ENCODE measurements around the gene ATOSB. TPM values are rescaled to one million over a fixed set of nuclear protein-coding genes. Genes with fewer than 3 reads are reported as not detected.
A peak's percentile ranks its signal among the peaks of the same experiment; 100 is the strongest.

Gene ATOSB
- total and polyA plus RNA-seq, 3 experiments from 2014 or later: 4.4 to 6.4 (median 6.3) TPM

DNA sequence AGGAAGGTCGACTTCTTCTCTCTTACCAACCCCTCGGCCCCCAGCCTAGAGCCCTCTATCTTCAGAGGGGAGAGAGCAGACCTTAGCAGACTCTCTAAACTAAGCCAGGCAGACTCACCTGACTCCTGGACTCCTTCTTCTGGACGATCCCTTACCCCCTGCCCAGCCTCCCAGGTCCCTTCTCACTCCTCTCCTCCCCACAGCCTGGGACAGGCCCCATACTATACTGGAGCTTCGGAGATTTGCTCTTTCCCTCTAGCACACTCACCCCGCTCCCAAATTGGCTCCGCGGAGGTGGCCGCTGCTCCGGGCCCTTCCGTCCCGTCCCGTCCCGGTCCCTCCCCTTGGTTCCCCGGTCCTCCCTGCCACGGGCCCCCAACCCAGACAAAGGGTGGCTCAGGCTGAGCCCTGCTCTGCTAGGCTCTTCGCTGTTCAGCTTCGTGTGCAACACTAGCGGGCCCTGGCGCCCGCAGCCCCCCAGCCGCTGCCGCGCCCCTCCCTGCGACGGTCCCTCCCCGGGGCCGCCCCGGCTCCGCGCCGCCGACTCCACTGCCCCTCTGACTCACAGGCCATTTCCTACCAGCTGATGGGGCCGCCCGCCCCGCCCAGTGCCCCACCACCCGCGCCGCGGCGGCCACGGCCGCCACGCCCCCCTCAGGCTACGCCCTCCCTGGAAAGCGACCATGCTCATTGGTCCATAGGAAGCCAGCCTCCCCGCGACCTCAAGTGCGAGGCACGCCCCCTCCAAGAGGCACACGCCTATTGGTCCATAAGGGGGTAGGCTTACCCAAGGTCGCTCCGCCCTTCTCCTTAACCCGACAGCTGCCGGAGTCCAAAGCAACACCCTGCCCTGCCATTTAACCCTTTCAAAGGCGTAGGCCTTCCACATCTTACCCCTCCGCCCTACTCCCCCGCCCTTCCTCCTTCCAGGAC is 4.4 kb downstream of the ATOSB start:
- no peaks in the 10 kb centered on the region for H3K9me3 ChIP-seq (ENCODE audit: low read length)
- no peaks in the 10 kb centered on the region for H3K9me3 Mint-ChIP-seq
- peak overlapping the region; percentile 74 for H3K4me3 ChIP-seq (ENCODE audit: low read length)
- no peaks in the 10 kb centered on the region for H3K36me3 ChIP-seq (ENCODE audit: insufficient read depth, low read length)
- H3K27me3 Mint-ChIP-seq: peaks cover 0 to 1% of the 10 kb centered on the region in 2 donors
- peak overlapping the region; percentile 75 to 96 (median 90) for H3K27ac Mint-ChIP-seq
- peaks cover 52% of the 10 kb centered on the region for H3K4me1 ChIP-seq (ENCODE audit: insufficient read depth, low read length)
- CTCF ChIA-PET: interaction anchor here (1.2 to 1.6 kb wide), 4 partner anchors 9 to 492 kb away, joined by 5 to 7 read pairs (median 6); partner anchors contain the start of genes PIGO, STOML2 and VCP
- H3K27ac ChIP-seq (ENCODE audit: low read depth, low read length): peak overlapping the region; percentile 80
- peaks cover 53 to 64% (median 60%) of the 10 kb centered on the region in 3 donors for H3K4me1 Mint-ChIP-seq
- peak overlapping the region; percentile 73 to 92 (median 81) for H3K4me3 Mint-ChIP-seq
- no peaks in the 10 kb centered on the region for H3K27me3 ChIP-seq (ENCODE audit: insufficient read depth, low read length, poor library complexity, severe bottlenecking)
- DNase-seq: peak; percentile 91 to 98 (median 93)
- H3K36me3 Mint-ChIP-seq: peaks cover 0 to 13% (median 0%) of the 10 kb centered on the region in 3 donors
- POLR2A ChIA-PET: interaction anchor here (1.6 to 1.7 kb wide), 3 partner anchors 8 to 40 kb away, joined by 4 to 7 read pairs (median 7); partner anchors contain the start of genes PIGO and STOML2

GRCh38 chr9:35110327-35110761 is 5.3 kb downstream of the ATOSB start:
- no peaks in the 10 kb centered on the region for H3K27me3 ChIP-seq (ENCODE audit: insufficient read depth, low read length, poor library complexity, severe bottlenecking)
- Mint-ChIP-seq H3K27me3 (no peaks in the 10 kb centered on the region), H3K27ac (peak overlapping the region in 6 of 8 donors; percentile 47 to 95 (median 87)), H3K9me3 (no peaks in the 10 kb centered on the region), H3K4me3 (peak overlapping the region in 6 of 7 donors; percentile 34 to 92 (median 80)), H3K4me1 (peaks cover 47 to 57% (median 53%) of the 10 kb centered on the region in 3 donors), H3K36me3 (peaks cover 0 to 21% (median 0%) of the 10 kb centered on the region in 3 donors)
- H3K36me3 ChIP-seq (ENCODE audit: insufficient read depth, low read length): peaks cover 8% of the 10 kb centered on the region
- H3K4me3 ChIP-seq (ENCODE audit: low read length): no peak overlapping the region
- peaks cover 48% of the 10 kb centered on the region for H3K4me1 ChIP-seq (ENCODE audit: insufficient read depth, low read length)
- H3K27ac ChIP-seq (ENCODE audit: low read depth, low read length): no peak overlapping the region
- H3K9me3 ChIP-seq (ENCODE audit: low read length): no peaks in the 10 kb centered on the region
- CTCF ChIA-PET: interaction anchor here (1.6 kb wide), 1 partner anchor 14 kb away, joined by 7 read pairs; the partner anchor contains the start of gene PIGO
- POLR2A ChIA-PET: interaction anchor here (1.6 to 1.7 kb wide), 2 partner anchors 14 to 39 kb away, joined by 4 to 7 read pairs; partner anchors contain the start of gene PIGO
- DNase-seq: no peak

GRCh38 chr9:35108946-35109575 is 6.6 kb downstream of the ATOSB start:
- peak overlapping the region in 2 of 7 donors; percentile 1 to 65 for H3K4me3 Mint-ChIP-seq
- H3K27ac ChIP-seq (ENCODE audit: low read depth, low read length): peak overlapping the region; percentile 64
- peak overlapping the region in 4 of 8 donors; percentile 60 to 87 (median 72) for H3K27ac Mint-ChIP-seq
- H3K36me3 ChIP-seq (ENCODE audit: insufficient read depth, low read length): peaks cover 8% of the 10 kb centered on the region
- POLR2A ChIA-PET: no interaction called here
- H3K4me1 ChIP-seq (ENCODE audit: insufficient read depth, low read length): peaks cover 36% of the 10 kb centered on the region
- peaks cover 0 to 27% (median 0%) of the 10 kb centered on the region in 3 donors for H3K36me3 Mint-ChIP-seq
- no peaks in the 10 kb centered on the region for H3K27me3 ChIP-seq (ENCODE audit: insufficient read depth, low read length, poor library complexity, severe bottlenecking)
- H3K9me3 ChIP-seq (ENCODE audit: low read length): no peaks in the 10 kb centered on the region
- no peak for DNase-seq
- no peaks in the 10 kb centered on the region for H3K27me3 Mint-ChIP-seq
- CTCF ChIA-PET: interaction anchor here (2.9 kb wide), 1 partner anchor 13 kb away, joined by 12 read pairs; the partner anchor contains the start of gene PIGO
- peaks cover 34 to 44% (median 41%) of the 10 kb centered on the region in 3 donors for H3K4me1 Mint-ChIP-seq
- no peak overlapping the region for H3K4me3 ChIP-seq (ENCODE audit: low read length)
- H3K9me3 Mint-ChIP-seq: no peaks in the 10 kb centered on the region

DNA sequence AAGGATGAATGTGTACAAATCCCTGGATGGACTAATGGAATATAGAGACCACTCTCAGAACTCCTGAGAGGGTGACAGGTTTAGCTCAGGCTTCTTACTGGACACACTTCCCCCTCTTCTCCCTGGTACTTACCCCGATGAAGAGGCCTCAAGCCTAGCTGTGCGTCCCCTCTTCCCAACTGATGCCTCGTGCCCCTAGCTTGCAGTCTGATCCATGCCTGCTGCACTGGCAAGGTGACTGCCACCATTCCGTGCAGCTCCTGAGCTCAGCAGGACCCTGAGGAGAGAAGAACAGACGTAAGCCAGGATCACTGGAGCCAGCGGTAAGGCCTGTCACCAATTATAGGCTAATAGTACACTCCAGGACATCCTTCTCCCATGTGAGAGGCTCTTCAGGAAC is 7.2 kb downstream of the ATOSB start:
- Histone ChIP-seq H3K4me1 (ENCODE audit: insufficient read depth, low read length) (peaks cover 33% of the 10 kb centered on the region), H3K27ac (ENCODE audit: low read depth, low read length) (peak overlapping the region; percentile 64), H3K4me3 (ENCODE audit: low read length) (no peak overlapping the region), H3K9me3 (ENCODE audit: low read length) (no peaks in the 10 kb centered on the region), H3K27me3 (ENCODE audit: insufficient read depth, low read length, poor library complexity, severe bottlenecking) (no peaks in the 10 kb centered on the region), H3K36me3 (ENCODE audit: insufficient read depth, low read length) (peaks cover 8% of the 10 kb centered on the region)
- Mint-ChIP-seq H3K4me3 (peak overlapping the region in 1 of 7 donors; percentile 65), H3K36me3 (peaks cover 0 to 27% (median 0%) of the 10 kb centered on the region in 3 donors), H3K9me3 (no peaks in the 10 kb centered on the region), H3K27ac (peak overlapping the region in 3 of 8 donors; percentile 3 to 87 (median 26)), H3K27me3 (peaks cover 0 to under 1% of the 10 kb centered on the region in 2 donors), H3K4me1 (peaks cover 30 to 41% (median 38%) of the 10 kb centered on the region in 3 donors)
- DNase-seq: no peak
- ChIA-PET CTCF (interaction anchor here (0.9 to 2.9 kb wide), 2 partner anchors 12 to 30 kb away, joined by 3 to 12 read pairs; partner anchors contain the start of gene PIGO), POLR2A (no interaction called here)

DNA sequence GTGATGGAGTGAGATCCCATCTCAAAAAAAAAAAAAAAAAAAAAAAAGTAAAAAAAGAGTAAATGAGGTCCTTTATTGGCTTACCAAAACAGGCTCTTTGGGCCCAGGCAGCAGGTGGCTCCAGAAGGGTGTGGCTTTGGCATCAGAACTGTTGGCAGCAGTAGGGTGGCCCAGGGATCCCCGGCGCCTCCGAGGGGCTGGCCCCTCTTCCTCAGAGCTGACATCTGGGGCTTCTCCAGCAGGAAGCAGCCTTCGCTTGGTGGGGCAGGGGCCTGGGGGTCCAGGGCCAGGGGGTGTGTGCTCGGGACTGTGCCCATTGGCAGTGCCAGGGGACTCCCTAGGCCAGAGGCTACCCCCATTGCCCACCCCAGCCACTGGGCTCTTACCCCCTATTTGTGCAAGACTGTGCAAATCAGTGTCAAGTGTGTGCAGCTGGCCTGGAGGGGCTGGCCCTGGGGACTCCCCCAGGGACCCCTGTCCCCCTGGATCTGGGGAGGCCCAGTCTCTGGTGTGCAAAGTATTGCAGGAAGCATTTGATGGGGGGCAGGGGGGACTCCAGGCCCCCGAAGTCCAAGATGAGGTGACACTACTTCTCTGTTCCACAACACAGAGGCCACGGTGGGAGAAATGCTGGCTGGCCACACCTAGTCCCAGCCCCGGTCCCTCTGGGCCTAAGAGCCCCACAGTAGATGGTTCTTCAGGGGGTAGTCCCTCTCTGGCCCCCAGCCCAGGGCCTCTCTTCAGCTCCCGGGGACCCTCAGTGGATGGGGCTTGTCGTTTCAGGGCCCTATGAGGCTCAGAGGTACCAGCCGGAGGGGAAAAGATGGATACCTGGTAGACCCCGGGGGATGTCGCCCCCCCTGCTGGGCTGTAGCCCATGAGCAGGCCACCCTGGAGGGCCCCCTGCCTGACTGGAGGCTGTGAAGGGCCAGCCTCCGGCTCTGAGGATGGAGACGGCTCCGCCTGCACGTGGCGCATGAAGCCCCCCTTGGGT is 8.1 kb downstream of the ATOSB start:
- no peaks in the 10 kb centered on the region for H3K9me3 Mint-ChIP-seq
- no peaks in the 10 kb centered on the region for H3K27me3 ChIP-seq (ENCODE audit: insufficient read depth, low read length, poor library complexity, severe bottlenecking)

GRCh38 chr9:35106343-35106730 is 9.3 kb downstream of the ATOSB start:
- POLR2A ChIA-PET: no interaction called here
- peaks cover 8% of the 10 kb centered on the region for H3K36me3 ChIP-seq (ENCODE audit: insufficient read depth, low read length)
- Mint-ChIP-seq H3K36me3 (peaks cover 0 to 41% (median 0%) of the 10 kb centered on the region in 3 donors), H3K9me3 (no peaks in the 10 kb centered on the region), H3K4me1 (peaks cover 32 to 42% (median 40%) of the 10 kb centered on the region in 3 donors), H3K4me3 (no peak overlapping the region), H3K27me3 (peaks cover 0 to 2% of the 10 kb centered on the region in 2 donors), H3K27ac (peak overlapping the region in 1 of 8 donors; percentile 69)
- CTCF ChIA-PET: interaction anchor here (7.5 kb wide), 1 partner anchor 9 kb away, joined by 50 read pairs; the partner anchor contains the start of gene ATOSB
- H3K4me3 ChIP-seq (ENCODE audit: low read length): no peak overlapping the region
- H3K4me1 ChIP-seq (ENCODE audit: insufficient read depth, low read length): peaks cover 29% of the 10 kb centered on the region
- H3K27ac ChIP-seq (ENCODE audit: low read depth, low read length): no peak overlapping the region
- no peak for DNase-seq
- H3K9me3 ChIP-seq (ENCODE audit: low read length): no peaks in the 10 kb centered on the region
- no peaks in the 10 kb centered on the region for H3K27me3 ChIP-seq (ENCODE audit: insufficient read depth, low read length, poor library complexity, severe bottlenecking)

More for the DNA sequence above, 8.1 kb downstream of the ATOSB start:
- Histone ChIP-seq H3K4me3 (ENCODE audit: low read length) (no peak overlapping the region), H3K36me3 (ENCODE audit: insufficient read depth, low read length) (peaks cover 8% of the 10 kb centered on the region), H3K27ac (ENCODE audit: low read depth, low read length) (no peak overlapping the region), H3K9me3 (ENCODE audit: low read length) (no peaks in the 10 kb centered on the region), H3K4me1 (ENCODE audit: insufficient read depth, low read length) (peaks cover 30% of the 10 kb centered on the region)
- Mint-ChIP-seq H3K27ac (peak overlapping the region in 1 of 8 donors; percentile 87), H3K36me3 (peaks cover 0 to 34% (median 0%) of the 10 kb centered on the region in 3 donors), H3K4me3 (no peak overlapping the region), H3K4me1 (peaks cover 34 to 42% (median 40%) of the 10 kb centered on the region in 3 donors), H3K27me3 (peaks cover 0 to 2% of the 10 kb centered on the region in 2 donors)
- POLR2A ChIA-PET: no interaction called here
- CTCF ChIA-PET: interaction anchor here (0.9 to 2.9 kb wide), 2 partner anchors 11 to 29 kb away, joined by 3 to 12 read pairs; partner anchors contain the start of gene PIGO
- DNase-seq: no peak
